Measurements from ENCODE around the gene NR2C1.
"Not testable (repeated sequence)": the region's sequence is repeated elsewhere in the genome, so short reads cannot be mapped to it uniquely, and the experiment has no call there.

Gene NR2C1

DNA sequence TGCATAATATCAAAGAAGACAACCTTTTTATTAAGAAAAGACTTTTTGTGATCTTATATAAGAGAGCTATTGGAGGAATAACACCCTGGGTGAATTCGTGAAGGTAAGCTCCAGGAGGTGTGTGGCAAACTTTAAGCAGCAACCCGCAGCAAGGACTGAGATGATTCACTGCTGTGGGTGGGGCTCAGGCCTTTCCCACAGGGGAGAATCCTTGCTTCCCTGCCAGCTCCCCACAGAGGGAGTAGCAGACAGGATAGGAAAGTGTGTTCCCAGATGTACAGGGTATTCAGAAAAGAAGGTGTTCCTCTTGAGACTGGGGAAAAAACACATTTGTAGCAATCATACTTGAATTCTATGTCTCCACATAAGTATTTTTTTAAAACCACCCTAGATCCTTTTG is 79.1 kb downstream of the NR2C1 start:
- no peak for DNase-seq (ENCODE audit: low read depth)
- no peak overlapping the region for H3K4me3 ChIP-seq (ENCODE audit: low read depth, low read length)
- no peak for TF ChIP-seq MYC (IDR thresholded peaks at IDR 0.05; ENCODE audit: low read depth, low read length)
- TF ChIP-seq, protein P1, sequence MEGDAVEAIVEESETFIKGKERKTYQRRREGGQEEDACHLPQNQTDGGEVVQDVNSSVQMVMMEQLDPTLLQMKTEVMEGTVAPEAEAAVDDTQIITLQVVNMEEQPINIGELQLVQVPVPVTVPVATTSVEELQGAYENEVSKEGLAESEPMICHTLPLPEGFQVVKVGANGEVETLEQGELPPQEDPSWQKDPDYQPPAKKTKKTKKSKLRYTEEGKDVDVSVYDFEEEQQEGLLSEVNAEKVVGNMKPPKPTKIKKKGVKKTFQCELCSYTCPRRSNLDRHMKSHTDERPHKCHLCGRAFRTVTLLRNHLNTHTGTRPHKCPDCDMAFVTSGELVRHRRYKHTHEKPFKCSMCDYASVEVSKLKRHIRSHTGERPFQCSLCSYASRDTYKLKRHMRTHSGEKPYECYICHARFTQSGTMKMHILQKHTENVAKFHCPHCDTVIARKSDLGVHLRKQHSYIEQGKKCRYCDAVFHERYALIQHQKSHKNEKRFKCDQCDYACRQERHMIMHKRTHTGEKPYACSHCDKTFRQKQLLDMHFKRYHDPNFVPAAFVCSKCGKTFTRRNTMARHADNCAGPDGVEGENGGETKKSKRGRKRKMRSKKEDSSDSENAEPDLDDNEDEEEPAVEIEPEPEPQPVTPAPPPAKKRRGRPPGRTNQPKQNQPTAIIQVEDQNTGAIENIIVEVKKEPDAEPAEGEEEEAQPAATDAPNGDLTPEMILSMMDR (IDR thresholded peaks at IDR 0.05; ENCODE audit: low read depth, low read length), result no peak
- TF ChIP-seq, protein P2, sequence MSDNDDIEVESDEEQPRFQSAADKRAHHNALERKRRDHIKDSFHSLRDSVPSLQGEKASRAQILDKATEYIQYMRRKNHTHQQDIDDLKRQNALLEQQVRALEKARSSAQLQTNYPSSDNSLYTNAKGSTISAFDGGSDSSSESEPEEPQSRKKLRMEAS (IDR thresholded peaks at IDR 0.05; ENCODE audit: low read depth, low read length), result no peak
- TF ChIP-seq POLR2A (IDR thresholded peaks at IDR 0.05; ENCODE audit: extremely low read depth, insufficient read length), result no peak

DNA sequence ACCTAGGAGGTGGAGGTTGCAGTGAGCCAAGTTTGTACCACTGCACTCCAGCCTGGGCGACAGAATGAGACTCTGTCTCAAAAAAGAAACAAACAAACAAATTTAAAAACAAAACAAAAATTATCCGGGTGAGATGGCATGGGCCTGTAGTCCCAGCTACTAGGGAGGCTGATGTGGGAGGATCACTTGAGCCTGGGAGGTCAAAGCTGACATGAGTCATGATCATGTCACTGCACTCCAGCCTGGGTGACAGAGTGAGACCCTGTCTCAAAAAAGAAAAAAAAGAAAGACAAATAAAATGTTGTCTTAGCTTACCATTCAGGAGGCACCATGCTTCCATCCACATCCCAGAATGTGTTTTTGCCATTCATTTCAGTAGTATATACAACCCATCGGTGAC is 79.6 kb downstream of the NR2C1 start:
- not testable (repeated sequence) for H3K4me3 ChIP-seq (ENCODE audit: low read depth, low read length); DNase-seq (ENCODE audit: low read depth)

DNA sequence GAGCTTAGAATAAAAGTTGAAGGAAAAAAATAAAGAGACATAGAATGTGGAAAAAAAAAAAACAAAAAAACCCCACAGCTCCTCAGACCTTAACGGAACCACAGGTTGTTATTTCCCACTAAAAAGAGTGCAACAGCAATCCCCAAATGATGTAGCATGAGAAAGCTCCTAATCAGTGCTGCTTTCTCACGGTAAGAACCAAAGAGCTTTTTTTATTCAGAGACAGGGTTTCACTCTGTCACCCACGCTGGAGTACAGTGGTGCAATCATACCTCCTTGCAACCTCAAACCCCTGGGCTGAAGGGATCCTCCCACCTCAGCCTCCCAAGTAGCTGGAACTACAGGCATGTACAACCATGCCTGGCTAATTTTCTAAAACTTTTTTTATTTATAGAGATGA is 83.2 kb downstream of the NR2C1 start:
- TF ChIP-seq, protein P2 (IDR thresholded peaks at IDR 0.05; ENCODE audit: low read depth, low read length), result no peak
- TF ChIP-seq, protein P1 (IDR thresholded peaks at IDR 0.05; ENCODE audit: low read depth, low read length), result no peak
- TF ChIP-seq POLR2A (IDR thresholded peaks at IDR 0.05; ENCODE audit: extremely low read depth, insufficient read length) (no peak), MYC (IDR thresholded peaks at IDR 0.05; ENCODE audit: low read depth, low read length) (no peak)
- no peak for DNase-seq (ENCODE audit: low read depth)
- H3K4me3 ChIP-seq (ENCODE audit: low read depth, low read length), result no peak overlapping the region

DNA sequence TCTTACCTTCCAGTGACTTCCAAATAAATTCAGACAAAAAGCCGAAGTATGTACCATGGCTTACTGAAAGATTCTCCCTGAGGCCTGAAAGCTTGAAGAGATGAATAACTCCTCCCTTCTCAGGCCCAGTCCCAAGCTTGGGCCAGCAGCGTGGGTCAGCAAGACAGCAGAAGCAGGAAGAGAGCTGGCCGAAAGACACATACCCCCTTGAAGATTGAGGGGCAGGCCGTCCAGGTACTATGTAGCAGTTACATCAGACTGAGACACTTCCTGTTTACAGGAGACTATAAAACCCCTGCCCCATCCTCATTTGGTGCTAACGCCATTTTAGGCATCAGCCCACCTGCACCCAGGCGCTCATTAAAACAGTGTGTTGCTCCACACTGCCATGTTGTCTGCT is 84.9 kb downstream of the NR2C1 start:
- TF ChIP-seq, protein P1 (IDR thresholded peaks at IDR 0.05; ENCODE audit: low read depth, low read length), result no peak
- no peak for TF ChIP-seq MYC (IDR thresholded peaks at IDR 0.05; ENCODE audit: low read depth, low read length)
- TF ChIP-seq POLR2A (IDR thresholded peaks at IDR 0.05; ENCODE audit: extremely low read depth, insufficient read length), result no peak
- TF ChIP-seq, protein P2 (IDR thresholded peaks at IDR 0.05; ENCODE audit: low read depth, low read length), result no peak
- H3K4me3 ChIP-seq (ENCODE audit: low read depth, low read length), result no peak overlapping the region
- DNase-seq (ENCODE audit: low read depth), result no peak

DNA sequence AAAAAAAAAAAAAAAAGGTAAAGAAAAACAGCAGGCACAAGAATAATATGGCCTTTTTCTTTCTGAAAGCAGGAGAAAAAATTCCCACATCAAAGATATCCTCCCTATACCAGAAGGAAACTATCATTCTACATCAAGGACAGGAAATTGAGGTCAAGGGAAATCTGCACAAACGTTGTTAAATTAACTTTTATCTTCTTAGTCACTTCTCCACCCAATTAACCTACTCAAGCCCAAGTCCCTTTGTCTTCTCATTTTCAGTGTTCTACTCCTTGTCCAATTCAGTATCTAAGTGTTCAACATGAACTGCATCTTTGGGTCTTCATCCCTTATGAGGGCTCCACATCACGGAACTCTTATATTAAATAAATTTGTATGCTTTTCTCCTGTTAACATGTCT is 85.6 kb downstream of the NR2C1 start:
- DNase-seq (ENCODE audit: low read depth), result no peak
- TF ChIP-seq POLR2A (IDR thresholded peaks at IDR 0.05; ENCODE audit: extremely low read depth, insufficient read length) (no peak), MYC (IDR thresholded peaks at IDR 0.05; ENCODE audit: low read depth, low read length) (no peak)
- TF ChIP-seq, protein P2 (IDR thresholded peaks at IDR 0.05; ENCODE audit: low read depth, low read length), result no peak
- TF ChIP-seq, protein P1 (IDR thresholded peaks at IDR 0.05; ENCODE audit: low read depth, low read length), result no peak
- no peak overlapping the region for H3K4me3 ChIP-seq (ENCODE audit: low read depth, low read length)

DNA sequence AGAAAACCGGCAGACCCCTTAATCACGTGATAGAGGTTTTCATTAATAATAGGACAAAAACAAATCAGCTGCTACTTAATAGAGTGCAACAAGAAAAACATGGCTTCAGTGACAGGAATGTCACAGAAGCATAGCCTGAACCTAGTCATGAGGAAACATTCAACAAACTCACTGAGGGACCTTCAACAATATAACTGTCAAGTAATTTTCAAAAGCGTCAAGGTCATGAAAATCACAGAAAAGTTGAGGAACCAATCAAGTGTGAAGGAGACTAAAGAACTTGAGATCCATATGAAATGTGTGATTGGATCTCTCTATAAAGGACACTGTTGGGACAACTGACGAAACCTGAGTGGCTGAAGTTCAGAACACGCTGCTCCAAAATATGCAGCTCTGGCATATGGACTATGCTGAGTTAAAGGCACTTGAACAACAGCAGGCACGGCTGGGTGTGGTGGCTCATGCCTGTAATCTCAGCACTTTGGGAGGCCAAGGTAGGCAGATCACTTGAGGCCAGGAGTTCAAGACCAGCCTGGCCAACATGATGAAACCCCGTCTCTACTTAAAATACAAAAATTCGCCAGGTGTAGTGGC is 86.2 kb downstream of the NR2C1 start:
- no peak for DNase-seq (ENCODE audit: low read depth)
- H3K4me3 ChIP-seq (ENCODE audit: low read depth, low read length), result no peak overlapping the region
- TF ChIP-seq, protein P1 (IDR thresholded peaks at IDR 0.05; ENCODE audit: low read depth, low read length), result no peak
- TF ChIP-seq, protein P2 (IDR thresholded peaks at IDR 0.05; ENCODE audit: low read depth, low read length), result no peak
- TF ChIP-seq MYC (IDR thresholded peaks at IDR 0.05; ENCODE audit: low read depth, low read length) (no peak), POLR2A (IDR thresholded peaks at IDR 0.05; ENCODE audit: extremely low read depth, insufficient read length) (no peak)

DNA sequence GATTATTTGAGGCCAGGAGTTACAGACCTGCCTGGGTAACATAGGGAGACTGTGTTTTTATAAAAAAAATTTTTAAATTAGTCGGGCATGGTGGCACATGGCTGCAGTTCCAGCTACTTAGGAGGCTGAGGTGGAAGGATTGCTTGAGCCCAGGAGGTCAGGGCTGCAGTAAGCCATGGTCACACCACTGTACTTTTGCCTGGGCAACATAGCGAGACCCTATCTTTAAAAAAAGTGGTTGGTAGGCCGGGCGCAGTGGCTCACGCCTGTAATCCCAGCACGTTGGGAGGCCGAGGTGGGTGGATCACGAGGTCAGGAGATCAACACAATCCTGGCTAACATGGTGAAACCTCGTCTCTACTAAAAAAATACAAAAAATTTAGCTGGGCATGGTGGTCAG is 88.3 kb downstream of the NR2C1 start:
- not testable (repeated sequence) for H3K4me3 ChIP-seq (ENCODE audit: low read depth, low read length); DNase-seq (ENCODE audit: low read depth)

All from NB4 (cell line).